ENCODE measurements around the gene MYLK.

DNA sequence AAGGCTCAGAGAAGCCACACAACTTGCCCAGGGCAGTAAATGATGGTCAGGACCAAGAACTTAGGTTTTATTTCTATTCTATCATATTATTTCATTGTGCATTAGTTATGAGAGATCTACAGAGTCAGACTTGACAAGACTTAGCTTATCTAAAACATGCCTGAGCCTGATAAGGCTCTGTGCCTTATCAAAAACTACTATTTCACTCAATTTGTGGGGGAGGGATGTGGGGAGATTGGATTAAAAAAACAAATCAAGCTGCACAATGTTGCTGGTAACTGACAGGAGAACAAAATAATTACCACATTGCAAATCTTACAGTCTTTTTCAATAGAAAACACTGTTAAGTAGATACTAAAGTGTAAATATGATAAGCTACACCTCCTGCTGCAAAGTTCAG lies 315.3 kb downstream of the MYLK start:
- no peak for TF ChIP-seq CTCF (IDR thresholded peaks at IDR 0.05; ENCODE audit: insufficient read depth, low read length)
- TF ChIP-seq GABPA (IDR thresholded peaks at IDR 0.05; ENCODE audit: low read depth) = no peak
- no peak for TF ChIP-seq SPI1 (IDR thresholded peaks at IDR 0.05; ENCODE audit: borderline replicate concordance, low read depth)

Data from HL-60 (cell line).